Measurements from ENCODE around the gene SLC7A6OS. TPM values are rescaled to one million over a fixed set of nuclear protein-coding genes. Genes with fewer than 3 reads are reported as not detected.

The SLC7A6OS gene
- polyA plus RNA-seq, 1 donor (not counting 4 experiments of a cell fraction or from before 2014, with no cell fraction given), result 12.6 TPM

GRCh38 chr16:68324780-68325357 is 14.1 kb upstream of the SLC7A6OS start:
- no peaks in the 10 kb centered on the region for H3K9me3 ChIP-seq (ENCODE audit: control insufficient read depth, low read depth, low read length)
- no peaks in the 10 kb centered on the region for H3K4me1 ChIP-seq (ENCODE audit: control insufficient read depth, extremely low read depth, insufficient read depth, low read length)
- no peak overlapping the region for H3K4me2 ChIP-seq (ENCODE audit: control insufficient read depth, extremely low read depth, insufficient read depth, low read depth, low read length)
- FAIRE-seq, result no peak
- no peak overlapping the region for H3K4me3 ChIP-seq (ENCODE audit: control insufficient read depth in 2 of 3, extremely low read depth in 1 of 3, insufficient read depth in 2 of 3, low read depth in 1 of 3, low read length in 3 of 3)
- dilution Hi-C loops (cut with MboI; ENCODE audit: extremely low pct_ligation_motif_present, low sequenced_read_pairs), result no loop called here
- H3K27ac ChIP-seq (ENCODE audit: control insufficient read depth, insufficient read depth, low read length), result no peak overlapping the region
- no peaks in the 10 kb centered on the region for H3K27me3 ChIP-seq (ENCODE audit: control insufficient read depth, extremely low read depth, insufficient read depth, low read length)
- H3K9ac ChIP-seq (ENCODE audit: control insufficient read depth, extremely low read depth, insufficient read depth, low read length), result no peak overlapping the region
- no peaks in the 10 kb centered on the region for H4K20me1 ChIP-seq (ENCODE audit: control insufficient read depth, extremely low read depth, insufficient read depth, low read length)
- peaks cover 2 to 4% of the 10 kb centered on the region in 2 experiments for H3K36me3 ChIP-seq (ENCODE audit: control insufficient read depth in 2 of 2, extremely low read depth in 1 of 2, insufficient read depth in 2 of 2, low read length in 2 of 2)
- no peak for TF ChIP-seq EZH2 (IDR thresholded peaks at IDR 0.05; ENCODE audit: low read length)
- TF ChIP-seq CTCF (optimal IDR thresholded peaks at IDR 0.05 in 1 of 3, IDR thresholded peaks at IDR 0.05 in 1 of 3, conservative IDR thresholded peaks at IDR 0.05 in 1 of 3; ENCODE audit: extremely low read depth in 1 of 3, insufficient read depth in 2 of 3, low read length in 3 of 3), result no peak
- no peaks in the 10 kb centered on the region for H3K9me1 ChIP-seq (ENCODE audit: control insufficient read depth, extremely low read depth, insufficient read depth, low read length)
- DNase-seq (ENCODE audit: low read depth, low spot score), result no peak
- no peak overlapping the region for H2AFZ ChIP-seq (ENCODE audit: control insufficient read depth, low read length)
- no peaks in the 10 kb centered on the region for H3K79me2 ChIP-seq (ENCODE audit: control insufficient read depth, insufficient read depth, low read length)

- FAIRE-seq (no peak), DNase-seq (ENCODE audit: low read depth, low spot score) (no peak)
- Histone ChIP-seq H3K4me2 (ENCODE audit: control insufficient read depth, extremely low read depth, insufficient read depth, low read depth, low read length) (no peak overlapping the region), H3K79me2 (ENCODE audit: control insufficient read depth, insufficient read depth, low read length) (no peaks in the 10 kb centered on the region), H3K9me1 (ENCODE audit: control insufficient read depth, extremely low read depth, insufficient read depth, low read length) (no peaks in the 10 kb centered on the region), H3K36me3 (ENCODE audit: control insufficient read depth in 2 of 2, extremely low read depth in 1 of 2, insufficient read depth in 2 of 2, low read length in 2 of 2) (peaks cover 2 to 4% of the 10 kb centered on the region in 2 experiments), H3K4me1 (ENCODE audit: control insufficient read depth, extremely low read depth, insufficient read depth, low read length) (no peaks in the 10 kb centered on the region), H2AFZ (ENCODE audit: control insufficient read depth, low read length) (no peak overlapping the region), H3K9ac (ENCODE audit: control insufficient read depth, extremely low read depth, insufficient read depth, low read length) (no peak overlapping the region), H3K4me3 (ENCODE audit: control insufficient read depth in 2 of 3, extremely low read depth in 1 of 3, insufficient read depth in 2 of 3, low read depth in 1 of 3, low read length in 3 of 3) (no peak overlapping the region), H3K9me3 (ENCODE audit: control insufficient read depth, low read depth, low read length) (no peaks in the 10 kb centered on the region), H3K27me3 (ENCODE audit: control insufficient read depth, extremely low read depth, insufficient read depth, low read length) (no peaks in the 10 kb centered on the region), H3K27ac (ENCODE audit: control insufficient read depth, insufficient read depth, low read length) (no peak overlapping the region), H4K20me1 (ENCODE audit: control insufficient read depth, extremely low read depth, insufficient read depth, low read length) (no peaks in the 10 kb centered on the region)
- TF ChIP-seq EZH2 (IDR thresholded peaks at IDR 0.05; ENCODE audit: low read length) (no peak), CTCF (optimal IDR thresholded peaks at IDR 0.05 in 1 of 3, IDR thresholded peaks at IDR 0.05 in 1 of 3, conservative IDR thresholded peaks at IDR 0.05 in 1 of 3; ENCODE audit: extremely low read depth in 1 of 3, insufficient read depth in 2 of 3, low read length in 3 of 3) (no peak)
- dilution Hi-C loops (cut with MboI; ENCODE audit: extremely low pct_ligation_motif_present, low sequenced_read_pairs), result no loop called here
Observed at GRCh38 chr16:68324336-68324735, 13.6 kb upstream of the SLC7A6OS start.
